ENCODE data around the gene TBC1D22A. TPM values are rescaled to one million over a fixed set of nuclear protein-coding genes. Genes with fewer than 3 reads are reported as not detected.

Gene TBC1D22A
- polyA plus RNA-seq, 1 of the 3 experiments (the other 2 are of a cell fraction), result 16.5 TPM

DNA sequence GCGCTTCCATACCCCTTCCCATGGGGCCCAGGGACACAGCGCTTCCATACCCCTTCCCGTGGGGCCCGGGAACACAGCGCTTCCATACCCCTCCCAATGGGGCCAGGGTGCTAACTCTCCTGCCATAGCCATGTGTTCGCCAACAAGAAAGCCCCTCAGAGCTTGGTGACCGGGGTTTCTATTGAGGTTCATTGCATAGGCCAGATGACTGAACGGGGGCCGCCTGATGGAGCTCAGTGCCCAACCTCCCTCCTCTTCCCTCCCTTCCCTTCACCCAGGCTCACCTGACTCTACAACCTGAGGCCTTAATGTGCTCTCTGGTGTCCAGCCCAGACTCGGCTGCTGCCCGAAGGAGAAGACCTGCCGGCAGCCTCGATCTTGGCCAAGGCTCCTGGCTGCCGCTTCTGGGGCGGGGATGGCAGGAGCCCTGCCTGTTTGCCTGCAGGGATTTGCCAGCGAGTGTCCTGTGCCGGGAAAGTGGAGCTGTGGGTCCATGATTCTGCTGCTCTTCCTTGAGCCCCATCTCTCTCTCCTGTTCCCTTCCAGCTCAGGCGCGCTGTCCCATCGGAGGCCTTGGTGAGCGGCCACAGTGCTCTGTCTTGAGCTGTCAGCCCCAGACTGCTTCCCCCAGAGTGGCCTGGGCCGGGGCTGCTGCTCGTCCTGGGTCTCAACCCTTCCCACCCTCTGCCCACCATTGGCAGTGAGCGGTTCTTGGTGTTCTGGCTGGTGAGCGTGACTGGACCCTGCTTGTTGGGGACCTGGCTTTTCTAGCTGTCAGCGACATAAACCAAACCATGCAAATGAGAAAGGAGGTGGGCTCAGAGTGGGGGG is 267.0 kb downstream of the TBC1D22A start:
- Histone ChIP-seq H3K4me3 (ENCODE audit: low read depth in 2 of 2, low read length in 1 of 2) (no peak overlapping the region), H3K9ac (no peak overlapping the region), H3K27ac (ENCODE audit: low read depth in 2 of 2, low read length in 1 of 2) (no peak overlapping the region), H3K4me1 (ENCODE audit: control insufficient read depth in 1 of 2, insufficient read depth in 2 of 2, low read depth in 1 of 2, low read length in 1 of 2) (peaks cover 0 to 32% of the 10 kb centered on the region in 2 experiments; a peak in 1 of 4 replicates), H3K36me3 (replicated peaks in 1 of 2; ENCODE audit: control insufficient read depth in 1 of 2, insufficient read depth in 2 of 2, low read length in 1 of 2) (no peaks in the 10 kb centered on the region), H3K9me3 (no peaks in the 10 kb centered on the region), H3K4me2 (no peak overlapping the region), H2AFZ (ENCODE audit: low read depth) (no peak overlapping the region), H3F3A (replicated peaks; ENCODE audit: insufficient read depth) (no peaks in the 10 kb centered on the region), H3K79me2 (ENCODE audit: insufficient read depth) (no peaks in the 10 kb centered on the region), H3K9me2 (no peaks in the 10 kb centered on the region), H4K20me1 (ENCODE audit: insufficient read depth) (no peaks in the 10 kb centered on the region; the same call in 1 of the 2 replicates), H3K27me3 (ENCODE audit: insufficient read depth) (no peaks in the 10 kb centered on the region)
- ChIA-PET CTCF (no interaction called here), POLR2A (no interaction called here)
- no peak for TF ChIP-seq ELF1 (IDR thresholded peaks at IDR 0.05)
- no peak for TF ChIP-seq GABPA (IDR thresholded peaks at IDR 0.05; ENCODE audit: low read depth)
- TF ChIP-seq FOSL2 (IDR thresholded peaks at IDR 0.05; ENCODE audit: borderline replicate concordance, low read depth), result no peak
- no peak for TF ChIP-seq RCOR1 (IDR thresholded peaks at IDR 0.05; ENCODE audit: low read length)
- no peak for TF ChIP-seq EP300 (IDR thresholded peaks at IDR 0.05; ENCODE audit: borderline replicate concordance in 1 of 2, low read depth in 1 of 2, low read length in 1 of 2)
- no peak for TF ChIP-seq SMC3 (IDR thresholded peaks at IDR 0.05; ENCODE audit: low read depth, low read length)
- no peak for TF ChIP-seq FOXJ3 (CRISPR knock-in tag; IDR thresholded peaks at IDR 0.05)
- no peak for TF ChIP-seq YY1 (IDR thresholded peaks at IDR 0.05; ENCODE audit: low read depth)
- no peak for DNase-seq
- 95% methylated on average over 19 of the region's 26 CpGs for WGBS (ENCODE audit: low lambda C conversion rate)

GRCh38 chr22:47030143-47030661 is 267.8 kb downstream of the TBC1D22A start:
- H3K9me2 ChIP-seq, result no peaks in the 10 kb centered on the region
- H3K27ac ChIP-seq (ENCODE audit: low read depth in 2 of 2, low read length in 1 of 2), result no peak overlapping the region; a peak in 1 of 4 replicates

More at GRCh38 chr22:47030143-47030661, 267.8 kb downstream of the TBC1D22A start:
- H3K9me3 ChIP-seq, result no peaks in the 10 kb centered on the region
- no peaks in the 10 kb centered on the region for H3K27me3 ChIP-seq (ENCODE audit: insufficient read depth)
- no peak overlapping the region for H3K4me3 ChIP-seq (ENCODE audit: low read depth in 2 of 2, low read length in 1 of 2)
- no peaks in the 10 kb centered on the region for H3F3A ChIP-seq (replicated peaks; ENCODE audit: insufficient read depth)
- ChIA-PET CTCF (no interaction called here), POLR2A (no interaction called here)
- no peaks in the 10 kb centered on the region for H3K79me2 ChIP-seq (ENCODE audit: insufficient read depth)
- no peaks in the 10 kb centered on the region; the same call in 1 of the 2 replicates for H4K20me1 ChIP-seq (ENCODE audit: insufficient read depth)
- no peak overlapping the region for H3K4me2 ChIP-seq
- peaks cover 0 to 39% of the 10 kb centered on the region in 2 experiments; a peak in 1 of 4 replicates for H3K4me1 ChIP-seq (ENCODE audit: control insufficient read depth in 1 of 2, insufficient read depth in 2 of 2, low read depth in 1 of 2, low read length in 1 of 2)
- WGBS (ENCODE audit: low lambda C conversion rate), result 83% methylated on average over 7 of the region's 7 CpGs
- H3K36me3 ChIP-seq (replicated peaks in 1 of 2; ENCODE audit: control insufficient read depth in 1 of 2, insufficient read depth in 2 of 2, low read length in 1 of 2), result no peaks in the 10 kb centered on the region
- no peak overlapping the region for H3K9ac ChIP-seq
- TF ChIP-seq SIN3A (IDR thresholded peaks at IDR 0.05; ENCODE audit: borderline replicate concordance, low read depth, low read length), result no peak
- no peak for TF ChIP-seq RFX5 (IDR thresholded peaks at IDR 0.05; ENCODE audit: low read length)
- no peak for TF ChIP-seq POLR2AphosphoS5 (IDR thresholded peaks at IDR 0.05; ENCODE audit: low read depth, low read length)
- TF ChIP-seq, protein P1, sequence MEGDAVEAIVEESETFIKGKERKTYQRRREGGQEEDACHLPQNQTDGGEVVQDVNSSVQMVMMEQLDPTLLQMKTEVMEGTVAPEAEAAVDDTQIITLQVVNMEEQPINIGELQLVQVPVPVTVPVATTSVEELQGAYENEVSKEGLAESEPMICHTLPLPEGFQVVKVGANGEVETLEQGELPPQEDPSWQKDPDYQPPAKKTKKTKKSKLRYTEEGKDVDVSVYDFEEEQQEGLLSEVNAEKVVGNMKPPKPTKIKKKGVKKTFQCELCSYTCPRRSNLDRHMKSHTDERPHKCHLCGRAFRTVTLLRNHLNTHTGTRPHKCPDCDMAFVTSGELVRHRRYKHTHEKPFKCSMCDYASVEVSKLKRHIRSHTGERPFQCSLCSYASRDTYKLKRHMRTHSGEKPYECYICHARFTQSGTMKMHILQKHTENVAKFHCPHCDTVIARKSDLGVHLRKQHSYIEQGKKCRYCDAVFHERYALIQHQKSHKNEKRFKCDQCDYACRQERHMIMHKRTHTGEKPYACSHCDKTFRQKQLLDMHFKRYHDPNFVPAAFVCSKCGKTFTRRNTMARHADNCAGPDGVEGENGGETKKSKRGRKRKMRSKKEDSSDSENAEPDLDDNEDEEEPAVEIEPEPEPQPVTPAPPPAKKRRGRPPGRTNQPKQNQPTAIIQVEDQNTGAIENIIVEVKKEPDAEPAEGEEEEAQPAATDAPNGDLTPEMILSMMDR (IDR thresholded peaks at IDR 0.05), result no peak
- TF ChIP-seq FOSL2 (IDR thresholded peaks at IDR 0.05; ENCODE audit: borderline replicate concordance, low read depth), result no peak
- no peak for TF ChIP-seq JUND (IDR thresholded peaks at IDR 0.05)
- no peak for TF ChIP-seq PBX3 (IDR thresholded peaks at IDR 0.05)
- no peak for TF ChIP-seq RAD21 (IDR thresholded peaks at IDR 0.05; ENCODE audit: low read length)
- TF ChIP-seq MXI1 (IDR thresholded peaks at IDR 0.05; ENCODE audit: low read depth, low read length), result no peak
- no peak for TF ChIP-seq EP300 (IDR thresholded peaks at IDR 0.05; ENCODE audit: borderline replicate concordance in 1 of 2, low read depth in 1 of 2, low read length in 1 of 2)
- no peak for TF ChIP-seq NRF1 (IDR thresholded peaks at IDR 0.05; ENCODE audit: low read depth, low read length)
- no peak for TF ChIP-seq GABPA (IDR thresholded peaks at IDR 0.05; ENCODE audit: low read depth)
- TF ChIP-seq, protein P2, sequence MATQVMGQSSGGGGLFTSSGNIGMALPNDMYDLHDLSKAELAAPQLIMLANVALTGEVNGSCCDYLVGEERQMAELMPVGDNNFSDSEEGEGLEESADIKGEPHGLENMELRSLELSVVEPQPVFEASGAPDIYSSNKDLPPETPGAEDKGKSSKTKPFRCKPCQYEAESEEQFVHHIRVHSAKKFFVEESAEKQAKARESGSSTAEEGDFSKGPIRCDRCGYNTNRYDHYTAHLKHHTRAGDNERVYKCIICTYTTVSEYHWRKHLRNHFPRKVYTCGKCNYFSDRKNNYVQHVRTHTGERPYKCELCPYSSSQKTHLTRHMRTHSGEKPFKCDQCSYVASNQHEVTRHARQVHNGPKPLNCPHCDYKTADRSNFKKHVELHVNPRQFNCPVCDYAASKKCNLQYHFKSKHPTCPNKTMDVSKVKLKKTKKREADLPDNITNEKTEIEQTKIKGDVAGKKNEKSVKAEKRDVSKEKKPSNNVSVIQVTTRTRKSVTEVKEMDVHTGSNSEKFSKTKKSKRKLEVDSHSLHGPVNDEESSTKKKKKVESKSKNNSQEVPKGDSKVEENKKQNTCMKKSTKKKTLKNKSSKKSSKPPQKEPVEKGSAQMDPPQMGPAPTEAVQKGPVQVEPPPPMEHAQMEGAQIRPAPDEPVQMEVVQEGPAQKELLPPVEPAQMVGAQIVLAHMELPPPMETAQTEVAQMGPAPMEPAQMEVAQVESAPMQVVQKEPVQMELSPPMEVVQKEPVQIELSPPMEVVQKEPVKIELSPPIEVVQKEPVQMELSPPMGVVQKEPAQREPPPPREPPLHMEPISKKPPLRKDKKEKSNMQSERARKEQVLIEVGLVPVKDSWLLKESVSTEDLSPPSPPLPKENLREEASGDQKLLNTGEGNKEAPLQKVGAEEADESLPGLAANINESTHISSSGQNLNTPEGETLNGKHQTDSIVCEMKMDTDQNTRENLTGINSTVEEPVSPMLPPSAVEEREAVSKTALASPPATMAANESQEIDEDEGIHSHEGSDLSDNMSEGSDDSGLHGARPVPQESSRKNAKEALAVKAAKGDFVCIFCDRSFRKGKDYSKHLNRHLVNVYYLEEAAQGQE (IDR thresholded peaks at IDR 0.05; ENCODE audit: low read depth, low read length), result no peak
- H2AFZ ChIP-seq (ENCODE audit: low read depth), result no peak overlapping the region
- no peak for DNase-seq
